Ovary (tissue), 9 donors: ENCODE measurements around the gene PRELID3B. TPM values are rescaled to one million over a fixed set of nuclear protein-coding genes. Genes with fewer than 3 reads are reported as not detected.
"Not testable (repeated sequence)": the region's sequence is repeated elsewhere in the genome, so short reads cannot be mapped to it uniquely, and the experiment has no call there.

Source experiments
- DNase-seq, 5 donors: peaks; one replicate each; pipeline ENCODE4 v3.0.0-alpha.2; 2019 to 2020
- H3K27ac ChIP-seq, 2 donors: fragments of 200-600 bp; one replicate each; pipeline versions ENCODE4 v1.5.1 to v1.8.0; 2019 to 2022
- H3K27me3 ChIP-seq: fragments of 200-600 bp; one replicate; pipeline ENCODE4 v1.8.0; 2022
- H3K36me3 ChIP-seq: fragments of 200-600 bp; sonication (generic); one replicate; pipeline ENCODE4 v1.5.1; 2019
- H3K4me1 ChIP-seq: one replicate; pipeline ENCODE4 v1.8.1; 2013; ENCODE audit warnings: mild to moderate bottlenecking, moderate library complexity; ENCODE audit not compliant: insufficient read depth
- H3K4me3 ChIP-seq: fragments of 200-600 bp; sonication (generic); one replicate; pipeline ENCODE4 v1.5.1; 2017
- H3K9me3 ChIP-seq, 2 donors: fragments of 200-600 bp in 1 of 2; sonication (generic) in 1 of 2; one replicate each; pipeline versions ENCODE4 v1.5.1 to v1.8.1; 2013 to 2019; ENCODE audit warnings: mild to moderate bottlenecking in 1 of 2, moderate library complexity in 1 of 2
- EP300 ChIP-seq: sonication (generic); formaldehyde crosslinking; IDR thresholded peaks from one replicate; pipeline ENCODE4 v1.6.1; 2017; ENCODE audit warnings: antibody characterized with exemption
- POLR2A ChIP-seq: fragments of 450-650 bp; IDR thresholded peaks from one replicate; pipeline ENCODE4 v1.6.1; 2017; ENCODE audit warnings: antibody characterized with exemption, mild to moderate bottlenecking, moderate library complexity
- WGBS, 3 donors: extraction: QIAGEN DNeasy Blood & Tissue Kit in 1 of 3; methylation state at CpG; one replicate each; pipeline versions ENCODE4 v1.1.5 to v1.1.7; 2013 to 2017; 5-methylcytosine and 5-hydroxymethylcytosine counted together
- intact Hi-C, 4 donors: fragments of 100-400 bp; cut with DNase I; formaldehyde crosslinking; loops; one replicate each; pipeline versions ENCODE4 v1.11.0 to v1.15.1; 2022 to 2023
- polyA plus RNA-seq, 2 donors: library from polyadenylated mRNA; stranded (reverse); fragments of 200-250 nt in 1 of 2; fragments of 350-450 nt in 1 of 2; fragmentation: Illumina TruSeq in 1 of 2; extraction: RNeasy Lipid Tissue Mini Kit (QIAGEN cat#74804) in 1 of 2; gene quantifications; one replicate each; pipeline ENCODE4 v1.2.3, GENCODE V29; 2013 to 2014
- total RNA-seq, 7 donors: library from RNA; depleted of rRNA in 2 of 7; stranded (reverse); fragments of >200 nt in 2 of 7; fragmentation: NEBNext Ultra II Directional in 3 of 7; extraction: Animal tissue kit (Norgen Biotek cat#: 25700) in 3 of 7; gene quantifications; one replicate each; pipeline versions ENCODE4 v1.1.0 to v1.2.4, GENCODE V29; 2016 to 2023
- TF ChIP-seq, protein P1 (sequence below), 3 donors: fragments of 450-650 bp in 2 of 3; fragments of 200-600 bp in 1 of 3; IDR thresholded peaks; one replicate each; pipeline versions ENCODE4 v1.5.1 to v1.8.0; 2016 to 2022; ENCODE audit warnings: antibody characterized with exemption in 3 of 3, mild to moderate bottlenecking in 1 of 3
- donor health status: DM: no; HTN: no; CAD: no; lungs with moderate emphysema.
- donor health status: DM: no; HTN: no; CAD: no.
- donor health status: Bipolar disorder and iron deficiency.
- donor health status: DM: yes; HTN: yes; CAD: no.
- donor health status: DM: no; HTN: no; CAD: no.
- donor health status: DM: yes; HTN: yes; CAD: no.

The PRELID3B gene
- total and polyA plus RNA-seq, 9 donors, result 16.8 to 40.8 (median 29.2) TPM

DNA sequence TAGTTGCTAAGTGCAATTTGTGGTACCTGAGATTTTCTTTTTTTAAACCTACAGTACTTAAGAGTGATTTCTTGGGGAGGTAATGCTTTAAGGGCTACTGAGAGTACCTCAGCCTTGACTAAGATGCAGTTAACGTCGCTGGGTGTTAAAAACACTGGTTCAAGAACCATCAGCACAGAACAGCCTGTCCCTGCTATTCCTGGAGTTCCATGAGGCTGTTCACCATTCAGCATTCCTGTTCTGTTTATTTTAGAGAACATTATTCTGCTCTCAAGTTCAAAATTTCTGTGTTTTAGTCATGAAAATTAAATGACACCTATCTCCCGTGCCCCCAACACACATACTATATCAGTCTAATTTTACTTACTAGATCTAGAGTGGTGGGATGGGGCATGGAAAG is 1.7 kb upstream of the PRELID3B start:
- 86 to 90% (median 89%) methylated on average over 3 of the region's 3 CpGs for WGBS, 3 donors
- H3K36me3 ChIP-seq, result no peaks in the 10 kb centered on the region
- DNase-seq, result no peak
- H3K27me3 ChIP-seq, result no peaks in the 10 kb centered on the region
- H3K27ac ChIP-seq, result no peak overlapping the region
- no peaks in the 10 kb centered on the region for H3K9me3 ChIP-seq
- H3K4me1 ChIP-seq, result peaks cover 8% of the 10 kb centered on the region
- no peak for TF ChIP-seq POLR2A
- TF ChIP-seq, protein P1, sequence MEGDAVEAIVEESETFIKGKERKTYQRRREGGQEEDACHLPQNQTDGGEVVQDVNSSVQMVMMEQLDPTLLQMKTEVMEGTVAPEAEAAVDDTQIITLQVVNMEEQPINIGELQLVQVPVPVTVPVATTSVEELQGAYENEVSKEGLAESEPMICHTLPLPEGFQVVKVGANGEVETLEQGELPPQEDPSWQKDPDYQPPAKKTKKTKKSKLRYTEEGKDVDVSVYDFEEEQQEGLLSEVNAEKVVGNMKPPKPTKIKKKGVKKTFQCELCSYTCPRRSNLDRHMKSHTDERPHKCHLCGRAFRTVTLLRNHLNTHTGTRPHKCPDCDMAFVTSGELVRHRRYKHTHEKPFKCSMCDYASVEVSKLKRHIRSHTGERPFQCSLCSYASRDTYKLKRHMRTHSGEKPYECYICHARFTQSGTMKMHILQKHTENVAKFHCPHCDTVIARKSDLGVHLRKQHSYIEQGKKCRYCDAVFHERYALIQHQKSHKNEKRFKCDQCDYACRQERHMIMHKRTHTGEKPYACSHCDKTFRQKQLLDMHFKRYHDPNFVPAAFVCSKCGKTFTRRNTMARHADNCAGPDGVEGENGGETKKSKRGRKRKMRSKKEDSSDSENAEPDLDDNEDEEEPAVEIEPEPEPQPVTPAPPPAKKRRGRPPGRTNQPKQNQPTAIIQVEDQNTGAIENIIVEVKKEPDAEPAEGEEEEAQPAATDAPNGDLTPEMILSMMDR (IDR thresholded peaks at IDR 0.05), result no peak
- TF ChIP-seq EP300, result no peak
- intact Hi-C loops, result loop anchor here in 2 of 4 donors (5.0 to 10.0 kb wide), 3 partner anchors 67 to 169 kb away; no protein-coding TSS in a partner anchor
- no peak overlapping the region for H3K4me3 ChIP-seq

DNA sequence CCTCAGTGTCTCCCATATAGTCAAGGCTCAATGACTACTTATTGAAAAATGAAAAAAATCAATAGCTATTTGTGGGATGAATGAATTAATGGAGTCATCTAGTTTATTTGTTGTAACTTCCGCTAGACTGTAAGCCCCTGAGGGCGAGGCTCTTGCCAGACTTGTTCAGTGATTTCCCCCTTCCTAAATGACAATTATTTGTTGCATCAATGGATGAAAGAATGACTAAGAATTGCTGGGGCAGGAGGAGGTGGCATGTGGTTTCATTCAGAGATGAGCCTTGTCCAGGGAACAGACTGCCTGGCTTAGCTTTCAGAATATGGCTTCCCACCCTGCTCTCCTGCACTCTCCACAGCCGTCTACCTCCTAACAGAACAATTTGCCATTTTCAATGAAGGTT is 1.1 kb upstream of the PRELID3B start:
- intact Hi-C loops, result loop anchor here in 2 of 4 donors (5.0 to 10.0 kb wide), 3 partner anchors 66 to 169 kb away; no protein-coding TSS in a partner anchor
- TF ChIP-seq EP300 (no peak), POLR2A (no peak)
- TF ChIP-seq, protein P1 (IDR thresholded peaks at IDR 0.05), result no peak
- 82 to 89% (median 83%) methylated on average over 3 of the region's 3 CpGs for WGBS, 3 donors
- H3K36me3 ChIP-seq, result no peaks in the 10 kb centered on the region
- H3K27ac ChIP-seq, result peak overlapping the region in 1 of 2 donors; percentile 69
- peaks cover 8% of the 10 kb centered on the region for H3K4me1 ChIP-seq
- no peak overlapping the region for H3K4me3 ChIP-seq
- no peak for DNase-seq
- H3K27me3 ChIP-seq, result no peaks in the 10 kb centered on the region
- H3K9me3 ChIP-seq, result no peaks in the 10 kb centered on the region

DNA sequence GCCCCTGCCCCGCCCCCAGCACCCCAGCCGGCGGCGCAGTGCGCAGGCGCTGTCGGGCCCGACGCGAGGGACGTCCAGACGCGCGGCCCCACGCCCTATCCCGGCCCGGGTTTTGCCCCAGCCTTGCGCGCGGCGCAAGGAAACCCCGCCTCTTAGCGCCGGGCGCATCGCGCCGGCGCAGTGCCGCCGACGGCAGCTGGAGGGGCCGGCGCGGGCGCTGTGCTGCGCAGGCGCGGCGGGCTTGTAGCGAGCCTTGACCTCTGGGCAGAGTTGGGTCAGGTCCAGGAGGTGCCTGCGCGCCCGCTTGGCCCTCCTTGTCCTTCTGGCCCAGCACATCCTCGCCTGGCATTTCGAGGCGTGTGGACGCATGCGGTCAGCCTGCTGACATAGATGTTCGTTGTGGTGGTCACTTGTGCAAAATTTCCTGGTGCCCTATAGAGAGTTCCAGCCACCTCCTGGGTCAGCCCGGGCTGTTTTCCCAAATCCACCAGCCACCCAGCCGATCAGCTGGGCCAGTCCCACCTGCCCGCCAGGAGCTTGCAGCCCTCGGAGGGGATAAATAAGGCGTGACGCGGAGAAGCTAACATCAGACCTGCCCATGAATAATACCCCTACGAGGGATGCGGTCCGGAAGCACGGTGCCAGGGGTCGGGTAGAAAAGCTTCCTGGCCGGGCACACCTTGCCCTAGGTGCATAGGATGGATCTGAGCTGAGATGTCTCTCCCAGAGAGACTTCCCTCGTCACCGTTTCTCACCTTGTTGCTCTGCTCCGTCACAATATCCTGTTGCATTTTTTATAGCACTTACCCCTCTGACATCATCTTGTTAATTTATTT is 428 bp upstream of the PRELID3B start:
- H3K27me3 ChIP-seq, result no peaks in the 10 kb centered on the region
- 11 to 59% (median 19%) methylated on average over 16 to 66 of the region's 66 CpGs for WGBS, 3 donors
- intact Hi-C loops, result loop anchor here in 2 of 4 donors (5.0 to 10.0 kb wide), 3 partner anchors 66 to 168 kb away; no protein-coding TSS in a partner anchor
- H3K4me3 ChIP-seq, result peak overlapping the region; percentile 94
- TF ChIP-seq, protein P1 (IDR thresholded peaks at IDR 0.05), result peak in 1 of 3 donors; percentile 7
- no peak for TF ChIP-seq POLR2A
- H3K27ac ChIP-seq, result peak overlapping the region in 1 of 2 donors; percentile 69
- no peaks in the 10 kb centered on the region for H3K9me3 ChIP-seq
- H3K4me1 ChIP-seq, result peaks cover 8% of the 10 kb centered on the region
- peak; percentile 90 to 96 (median 93) for DNase-seq
- H3K36me3 ChIP-seq, result no peaks in the 10 kb centered on the region

DNA sequence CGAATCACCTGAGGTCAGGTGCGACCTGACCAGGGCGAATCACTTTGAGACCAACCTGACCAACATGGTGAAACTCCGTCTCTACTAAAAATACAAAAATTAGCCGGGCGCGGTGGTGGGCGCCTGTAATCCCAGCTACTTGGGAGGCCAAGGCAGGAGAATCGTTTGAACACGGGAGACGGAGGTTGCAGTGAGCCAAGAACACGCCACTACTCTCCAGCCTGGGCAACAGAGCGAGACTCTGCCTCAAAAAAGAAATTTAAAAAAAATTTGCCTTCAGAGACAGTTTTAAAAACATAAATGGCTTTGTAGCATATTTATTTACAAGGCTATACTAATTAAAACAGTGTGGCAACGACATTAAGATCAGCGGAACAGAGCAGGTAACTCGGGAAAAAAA is 1.1 kb downstream of the PRELID3B start:
- 89 to 91% (median 90%) methylated on average over 16 of the region's 16 CpGs for WGBS, 3 donors
- H3K36me3 ChIP-seq, H3K9me3 ChIP-seq, H3K27ac ChIP-seq, H3K4me1 ChIP-seq, DNase-seq, H3K4me3 ChIP-seq, H3K27me3 ChIP-seq: not testable (repeated sequence)
- intact Hi-C loops, result loop anchor here in 2 of 4 donors (5.0 to 10.0 kb wide), 3 partner anchors 64 to 167 kb away; no protein-coding TSS in a partner anchor

DNA sequence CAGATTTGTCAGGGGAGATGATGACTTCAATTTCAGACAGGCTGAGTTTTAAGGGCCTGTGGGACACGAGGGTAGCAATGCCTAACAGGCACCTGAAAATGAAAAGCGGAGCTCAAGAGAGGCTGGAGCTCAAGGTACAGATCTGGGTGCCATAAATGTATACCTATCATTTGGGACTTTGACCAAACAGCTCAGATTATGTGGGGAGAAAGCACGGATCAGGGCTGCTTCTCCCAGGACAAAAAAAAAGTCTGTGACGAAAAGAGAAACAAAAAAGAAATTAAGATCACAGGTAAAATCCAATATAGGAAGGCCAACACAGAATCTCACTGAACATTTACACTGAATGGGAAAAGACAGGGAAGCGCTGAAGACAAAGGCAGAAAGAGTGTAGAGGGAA is 1.9 kb downstream of the PRELID3B start:
- TF ChIP-seq, protein P1 (IDR thresholded peaks at IDR 0.05), result no peak
- TF ChIP-seq POLR2A, result no peak
- TF ChIP-seq EP300, result no peak
- intact Hi-C loops, result loop anchor here in 2 of 4 donors (5.0 to 10.0 kb wide), 3 partner anchors 63 to 166 kb away; no protein-coding TSS in a partner anchor

More for the DNA sequence above, 1.9 kb downstream of the PRELID3B start:
- WGBS, 3 donors, result 86 to 91% (median 86%) methylated on average over 5 of the region's 5 CpGs
- no peak for DNase-seq
- Histone ChIP-seq H3K36me3 (no peaks in the 10 kb centered on the region), H3K4me3 (no peak overlapping the region), H3K27ac (no peak overlapping the region), H3K27me3 (no peaks in the 10 kb centered on the region), H3K4me1 (peaks cover 8% of the 10 kb centered on the region), H3K9me3 (no peaks in the 10 kb centered on the region)
